HEK293 (cell line): Measurements from ENCODE around the gene RCOR1.

ENCODE experiments used
- CTCF ChIA-PET: fragments of 350-600 bp; formaldehyde crosslinking; extraction: SDS; loops from one replicate; lab custom pipeline; 2021; ENCODE audit warnings: antibody characterized with exemption; lab: Yijun Ruan, JAX
- POLR2A ChIA-PET: fragments of 300-600 bp; formaldehyde crosslinking; extraction: SDS; loops from one replicate; lab custom pipeline; 2020; ENCODE audit warnings: antibody characterized with exemption, inconsistent platforms; lab: Yijun Ruan, JAX
- H3K27ac ChIP-seq: fragments of 200-500 bp; sonication (Bioruptor generic); 2 replicates; pipeline ENCODE4 v1.5.1; 2014; ENCODE audit warnings: low read depth, low read length, control low read depth, inconsistent platforms; ENCODE audit errors: extremely low read depth
- H3K36me3 ChIP-seq, 2 experiments: fragments of 200-500 bp in 1 of 2; sonication (Bioruptor generic) in 1 of 2; 1 replicate in 1 of 2; 2 replicates in 1 of 2; pipeline ENCODE4 v1.5.1; 2014 to 2017; ENCODE audit warnings: inconsistent platforms in 2 of 2, low read length in 2 of 2; ENCODE audit not compliant: control insufficient read depth in 2 of 2, insufficient read depth in 1 of 2
- H3K4me1 ChIP-seq: fragments of 200-500 bp; sonication (Bioruptor generic); 2 replicates; pipeline ENCODE4 v1.5.1; 2014; ENCODE audit warnings: mild to moderate bottlenecking, low read length, inconsistent platforms; ENCODE audit not compliant: control insufficient read depth, insufficient read depth
- H3K4me3 ChIP-seq: 2 replicates; pipeline ENCODE4 v1.5.1; 2011; ENCODE audit warnings: low read depth, mild to moderate bottlenecking, control low read depth, low read length, moderate library complexity
- H3K9me3 ChIP-seq: fragments of 200-500 bp; sonication (Bioruptor generic); 2 replicates; pipeline ENCODE4 v1.5.1; 2014; ENCODE audit warnings: low read depth, low read length, inconsistent platforms; ENCODE audit not compliant: control insufficient read depth, insufficient read depth
- GLIS1 ChIP-seq: fragments of 450-650 bp; formaldehyde crosslinking; IDR thresholded peaks from 2 replicates; pipeline ENCODE4 v1.5.1; 2016; ENCODE audit warnings: missing biosample characterization, missing genetic modification characterization
- GLIS2 ChIP-seq: fragments of 450-650 bp; formaldehyde crosslinking; IDR thresholded peaks from 2 replicates; pipeline ENCODE4 v1.5.1; 2016; ENCODE audit warnings: missing biosample characterization, missing genetic modification characterization
- PRDM1 ChIP-seq: fragments of 450-650 bp; formaldehyde crosslinking; IDR thresholded peaks from 2 replicates; pipeline ENCODE4; 2016; ENCODE audit warnings: missing biosample characterization, missing genetic modification characterization
- RBAK ChIP-seq: fragments of 450-650 bp; formaldehyde crosslinking; IDR thresholded peaks from 2 replicates; pipeline ENCODE4 v1.5.1; 2016; ENCODE audit warnings: missing biosample characterization, missing genetic modification characterization
- WT1 ChIP-seq: fragments of 450-650 bp; formaldehyde crosslinking; IDR thresholded peaks from 2 replicates; pipeline ENCODE4 v1.5.1; 2016; ENCODE audit warnings: missing biosample characterization, missing genetic modification characterization
- ZFP69B ChIP-seq: fragments of 450-650 bp; formaldehyde crosslinking; IDR thresholded peaks from 2 replicates; pipeline ENCODE4 v1.5.1; 2016; ENCODE audit warnings: missing biosample characterization, missing genetic modification characterization
- ZNF10 ChIP-seq: fragments of 450-650 bp; formaldehyde crosslinking; IDR thresholded peaks from 2 replicates; pipeline ENCODE4 v1.5.1; 2017; ENCODE audit warnings: missing biosample characterization, missing genetic modification characterization
- ZNF114 ChIP-seq: fragments of 450-650 bp; formaldehyde crosslinking; IDR thresholded peaks from 2 replicates; pipeline ENCODE4 v1.5.0; 2017; ENCODE audit warnings: missing biosample characterization, missing genetic modification characterization
- ZNF132 ChIP-seq: fragments of 450-650 bp; formaldehyde crosslinking; IDR thresholded peaks from 2 replicates; pipeline ENCODE4 v1.5.1; 2017; ENCODE audit warnings: missing biosample characterization, missing genetic modification characterization, borderline replicate concordance
- ZNF138 ChIP-seq: fragments of 450-650 bp; formaldehyde crosslinking; IDR thresholded peaks from 2 replicates; pipeline ENCODE4 v1.5.1; 2016; ENCODE audit warnings: missing biosample characterization, missing genetic modification characterization, borderline replicate concordance
- ZNF211 ChIP-seq: fragments of 450-650 bp; formaldehyde crosslinking; IDR thresholded peaks from 2 replicates; pipeline ENCODE4 v1.5.1; 2016; ENCODE audit warnings: low read depth, missing biosample characterization, missing genetic modification characterization
- ZNF266 ChIP-seq: fragments of 450-650 bp; formaldehyde crosslinking; IDR thresholded peaks from 2 replicates; pipeline ENCODE4 v1.5.1; 2016; ENCODE audit warnings: missing biosample characterization, missing genetic modification characterization, low read depth
- ZNF335 ChIP-seq: fragments of 450-650 bp; formaldehyde crosslinking; conservative IDR thresholded peaks from 2 replicates; pipeline ENCODE4 v1.5.1; 2016; ENCODE audit warnings: missing biosample characterization, missing genetic modification characterization
- ZNF416 ChIP-seq: fragments of 450-650 bp; formaldehyde crosslinking; IDR thresholded peaks from 2 replicates; pipeline ENCODE4 v1.5.1; 2016; ENCODE audit warnings: missing biosample characterization, missing genetic modification characterization
- ZNF426 ChIP-seq: fragments of 450-650 bp; formaldehyde crosslinking; IDR thresholded peaks from 2 replicates; pipeline ENCODE4 v1.5.1; 2017; ENCODE audit warnings: missing biosample characterization, missing genetic modification characterization, mild to moderate bottlenecking, inconsistent platforms, moderate library complexity
- ZNF518A ChIP-seq: fragments of 450-650 bp; formaldehyde crosslinking; conservative IDR thresholded peaks from 2 replicates; pipeline ENCODE4 v1.5.1; 2016; ENCODE audit warnings: low read depth, missing biosample characterization, missing genetic modification characterization
- ZNF521 ChIP-seq: fragments of 450-650 bp; formaldehyde crosslinking; IDR thresholded peaks from 2 replicates; pipeline ENCODE4 v1.5.1; 2017; ENCODE audit warnings: missing biosample characterization, mild to moderate bottlenecking, missing genetic modification characterization
- ZNF571 ChIP-seq: fragments of 450-650 bp; formaldehyde crosslinking; IDR thresholded peaks from 2 replicates; pipeline ENCODE4 v1.5.0; 2017; ENCODE audit warnings: missing biosample characterization, missing genetic modification characterization
- ZNF600 ChIP-seq: fragments of 450-650 bp; formaldehyde crosslinking; IDR thresholded peaks from 2 replicates; pipeline ENCODE4 v1.5.1; 2016; ENCODE audit warnings: missing biosample characterization, missing genetic modification characterization
- ZNF654 ChIP-seq: fragments of 450-650 bp; formaldehyde crosslinking; IDR thresholded peaks from 2 replicates; pipeline ENCODE4 v1.5.1; 2016; ENCODE audit warnings: low read depth, missing biosample characterization, missing genetic modification characterization
- ZNF785 ChIP-seq: fragments of 450-650 bp; formaldehyde crosslinking; IDR thresholded peaks from 2 replicates; pipeline ENCODE4 v1.5.1; 2016; ENCODE audit warnings: missing biosample characterization, missing genetic modification characterization
- ZNF792 ChIP-seq: fragments of 450-650 bp; formaldehyde crosslinking; IDR thresholded peaks from 2 replicates; pipeline ENCODE4 v1.5.1; 2016; ENCODE audit warnings: missing biosample characterization, missing genetic modification characterization
- ZNF837 ChIP-seq: fragments of 450-650 bp; formaldehyde crosslinking; IDR thresholded peaks from 2 replicates; pipeline ENCODE4 v1.5.1; 2016; ENCODE audit warnings: missing biosample characterization, missing genetic modification characterization
- TF ChIP-seq, protein P1 (sequence below): fragments of 450-650 bp; IDR thresholded peaks from 2 replicates; pipeline ENCODE4 v1.5.1; 2018; ENCODE audit warnings: missing biosample characterization, mild to moderate bottlenecking, missing genetic modification characterization

RCOR1 gene

DNA sequence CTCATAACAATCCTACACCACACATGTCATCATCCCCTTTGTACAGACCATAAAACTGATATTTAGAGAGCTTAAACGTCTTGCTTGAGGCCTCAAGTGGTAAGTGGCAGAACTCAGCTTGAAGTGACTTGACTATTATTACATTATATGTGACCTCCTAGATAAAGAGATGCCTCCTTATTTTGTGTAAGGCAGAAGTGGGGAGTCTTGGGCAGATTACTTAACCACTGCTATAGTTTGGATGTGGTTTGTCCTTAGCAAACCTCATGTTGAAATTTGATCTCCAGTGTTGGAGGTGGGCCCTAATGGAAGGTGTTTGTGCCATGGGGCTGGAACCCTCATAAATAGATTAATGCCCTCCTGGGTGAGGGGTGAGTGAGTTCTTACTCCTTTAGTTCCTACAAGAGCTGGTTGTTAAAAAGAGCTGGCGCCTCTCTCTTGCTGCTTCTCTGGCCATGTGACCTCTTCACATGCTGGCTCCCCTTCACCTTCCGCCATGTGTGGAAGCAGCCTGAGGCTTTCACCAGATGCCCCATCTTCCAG, 37.4 kb downstream of the RCOR1 start (continued):
- 0 out of 2 replicates have a peak, but pooled peaks have one; percentile 18 for TF ChIP-seq ZNF518A
- peak; percentile 31 for TF ChIP-seq ZNF335 (tag by site-specific recombination)
- peak; percentile 34; the same call in 1 of the 2 replicates for TF ChIP-seq ZNF600 (tag by site-specific recombination)
- peak; percentile 93 for TF ChIP-seq WT1
- 0 out of 2 replicates have a peak, but pooled peaks have one; percentile 44 for TF ChIP-seq ZFP69B
- TF ChIP-seq ZNF10: peak; percentile 48; the same call in 1 of the 2 replicates
- TF ChIP-seq GLIS1: peak; percentile 41
- TF ChIP-seq ZNF211 (tag by site-specific recombination): no peak
- TF ChIP-seq ZNF132: no peak
- TF ChIP-seq ZNF416 (tag by site-specific recombination): no peak
- no peak for TF ChIP-seq ZNF792 (tag by site-specific recombination)

- ChIA-PET CTCF (interaction anchor here (1.8 to 2.3 kb wide), 2 partner anchors 36 to 106 kb away, joined by 7 to 10 read pairs; no protein-coding TSS in a partner anchor), POLR2A (no interaction called here)
- Histone ChIP-seq H3K9me3 (no peaks in the 10 kb centered on the region), H3K27ac (peak overlapping the region; percentile 48; the same call in 1 of the 2 replicates), H3K36me3 (no peaks in the 10 kb centered on the region; a peak in 1 of 3 replicates), H3K4me3 (no peak overlapping the region), H3K4me1 (peaks cover 13% of the 10 kb centered on the region)
- TF ChIP-seq, protein P1, sequence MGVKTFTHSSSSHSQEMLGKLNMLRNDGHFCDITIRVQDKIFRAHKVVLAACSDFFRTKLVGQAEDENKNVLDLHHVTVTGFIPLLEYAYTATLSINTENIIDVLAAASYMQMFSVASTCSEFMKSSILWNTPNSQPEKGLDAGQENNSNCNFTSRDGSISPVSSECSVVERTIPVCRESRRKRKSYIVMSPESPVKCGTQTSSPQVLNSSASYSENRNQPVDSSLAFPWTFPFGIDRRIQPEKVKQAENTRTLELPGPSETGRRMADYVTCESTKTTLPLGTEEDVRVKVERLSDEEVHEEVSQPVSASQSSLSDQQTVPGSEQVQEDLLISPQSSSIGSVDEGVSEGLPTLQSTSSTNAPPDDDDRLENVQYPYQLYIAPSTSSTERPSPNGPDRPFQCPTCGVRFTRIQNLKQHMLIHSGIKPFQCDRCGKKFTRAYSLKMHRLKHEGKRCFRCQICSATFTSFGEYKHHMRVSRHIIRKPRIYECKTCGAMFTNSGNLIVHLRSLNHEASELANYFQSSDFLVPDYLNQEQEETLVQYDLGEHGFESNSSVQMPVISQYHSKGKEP (tag by site-specific recombination): no peak
- TF ChIP-seq ZNF521 (tag by site-specific recombination): no peak
- no peak for TF ChIP-seq ZNF138 (tag by site-specific recombination)
- no peak for TF ChIP-seq ZNF335 (tag by site-specific recombination)
- peak; percentile 32; the same call in 1 of the 2 replicates for TF ChIP-seq PRDM1 (tag by site-specific recombination)
- no peak for TF ChIP-seq ZNF114
- TF ChIP-seq ZNF571 (tag by site-specific recombination): no peak
These were observed 38.0 kb downstream of the RCOR1 start for GRCh38 chr14:102630405-102630804.

DNA sequence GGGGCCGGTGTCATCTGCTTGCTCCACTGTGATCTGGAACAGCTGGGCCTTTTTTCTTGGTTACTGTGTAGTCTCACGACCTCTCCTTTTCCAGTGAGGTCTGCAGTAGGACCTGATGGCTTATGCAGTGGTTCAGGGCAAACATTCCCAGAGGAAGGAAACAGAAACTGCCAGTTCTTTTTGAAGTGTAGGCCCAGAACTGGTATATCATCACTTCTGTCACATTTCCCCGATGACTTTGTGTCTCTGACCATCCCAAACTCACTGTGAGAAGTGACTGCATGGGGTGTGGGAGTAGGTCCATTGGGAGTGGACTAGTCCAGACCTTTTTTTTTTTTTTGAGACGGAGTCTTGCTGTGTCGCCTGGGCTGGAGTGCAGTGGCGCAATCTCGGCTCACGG, 38.4 kb downstream of the RCOR1 start:
- TF ChIP-seq ZNF426 (tag by site-specific recombination): no peak
- TF ChIP-seq ZNF654 (tag by site-specific recombination): no peak
- no peak for TF ChIP-seq ZNF837 (tag by site-specific recombination)
- no peak for TF ChIP-seq ZNF266 (tag by site-specific recombination)
- TF ChIP-seq ZNF416 (tag by site-specific recombination): no peak
- no peak for TF ChIP-seq GLIS2 (tag by site-specific recombination)
- no peak for TF ChIP-seq ZNF10
- no peak for TF ChIP-seq ZNF785 (tag by site-specific recombination)
- TF ChIP-seq RBAK: no peak
- TF ChIP-seq, all 188 proteins: peak for 0
- H3K27ac ChIP-seq: peak overlapping the region; percentile 48; the same call in 1 of the 2 replicates
- ChIA-PET CTCF (interaction anchor here (2.3 kb wide), 1 partner anchor 36 kb away, joined by 10 read pairs; no protein-coding TSS in a partner anchor), POLR2A (no interaction called here)
- H3K4me1 ChIP-seq: peaks cover 13% of the 10 kb centered on the region
- H3K4me3 ChIP-seq: no peak overlapping the region
- H3K9me3 ChIP-seq: no peaks in the 10 kb centered on the region
- no peaks in the 10 kb centered on the region; a peak in 1 of 3 replicates for H3K36me3 ChIP-seq
